Measurements from ENCODE around the gene MVD. TPM values are rescaled to one million over a fixed set of nuclear protein-coding genes. Genes with fewer than 3 reads are reported as not detected.

MVD gene
- total and polyA plus RNA-seq, 2 of the 13 experiments (the other 11 are each of a cell fraction or from before 2014, with no cell fraction given), result 28.1 to 187 TPM

DNA sequence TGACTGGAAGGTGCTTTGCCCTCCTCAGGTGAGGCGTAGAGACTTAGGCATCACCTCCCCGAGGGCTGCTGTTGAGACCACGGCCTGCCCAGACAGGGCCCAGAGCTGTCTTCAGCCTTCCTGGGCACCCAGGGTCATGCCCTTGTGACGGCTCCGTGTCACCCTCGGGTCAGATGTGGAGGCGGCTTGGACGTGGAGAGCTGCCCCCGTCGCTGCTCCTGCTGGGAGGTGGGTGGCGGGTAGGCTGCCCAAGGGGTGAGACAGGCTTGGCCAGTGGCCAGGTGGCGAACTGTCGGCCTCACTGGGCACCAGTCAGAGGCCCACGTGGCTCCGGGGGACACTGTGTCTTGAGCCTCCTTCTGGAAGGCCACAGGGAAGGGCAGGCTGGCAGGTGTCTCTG lies 32.3 kb upstream of the MVD start:
- Histone ChIP-seq H3K4me2 (ENCODE audit: low read depth, low read length) (no peak overlapping the region), H3K9me3 (ENCODE audit: low read length) (no peaks in the 10 kb centered on the region), H3K4me3 (replicated peaks in 1 of 3; ENCODE audit: insufficient read depth in 1 of 3, low read depth in 2 of 3, low read length in 3 of 3) (no peak overlapping the region), H3K36me3 (replicated peaks in 1 of 2; ENCODE audit: control insufficient read depth in 1 of 2, insufficient read depth in 2 of 2, low read length in 2 of 2) (peaks cover 11 to 12% of the 10 kb centered on the region in 2 experiments; a peak in 4 of 5 replicates), H3K27ac (ENCODE audit: extremely low read length, insufficient read depth, low read length) (no peak overlapping the region), H2AFZ (ENCODE audit: low read length) (no peak overlapping the region), H3K9ac (ENCODE audit: insufficient read depth, low read depth, low read length) (no peak overlapping the region), H3K4me1 (ENCODE audit: insufficient read depth, low read length) (peaks cover 16% of the 10 kb centered on the region), H3K79me2 (ENCODE audit: insufficient read depth, low read length) (no peaks in the 10 kb centered on the region), H3K27me3 (ENCODE audit: control insufficient read depth in 1 of 2, insufficient read depth in 2 of 2, low read length in 2 of 2) (peaks cover 33 to 43% of the 10 kb centered on the region in 2 experiments), H4K20me1 (ENCODE audit: insufficient read depth, low read length) (no peaks in the 10 kb centered on the region)
- DNase-seq (ENCODE audit: low spot score) (no peak), FAIRE-seq (no peak), ATAC-seq (peak; percentile 2; the same call in 1 of the 3 replicates)
- 73% methylated on average over 13 of the region's 15 CpGs for WGBS (ENCODE audit: low lambda C conversion rate)
- in situ Hi-C loops (cut with HindIII; ENCODE audit: extremely low pct_ligation_motif_present, low pct_unique_long_range_greater_than_20kb) (no loop called here), intact Hi-C loops (cut with micrococcal nuclease; ENCODE audit: unreplicated experiment) (no loop called here)
- ChIA-PET CTCF (ENCODE audit: low intra/inter-chr PET ratio, low total read pairs) (no interaction called here), POLR2A (no interaction called here)
- TF ChIP-seq, protein P1, sequence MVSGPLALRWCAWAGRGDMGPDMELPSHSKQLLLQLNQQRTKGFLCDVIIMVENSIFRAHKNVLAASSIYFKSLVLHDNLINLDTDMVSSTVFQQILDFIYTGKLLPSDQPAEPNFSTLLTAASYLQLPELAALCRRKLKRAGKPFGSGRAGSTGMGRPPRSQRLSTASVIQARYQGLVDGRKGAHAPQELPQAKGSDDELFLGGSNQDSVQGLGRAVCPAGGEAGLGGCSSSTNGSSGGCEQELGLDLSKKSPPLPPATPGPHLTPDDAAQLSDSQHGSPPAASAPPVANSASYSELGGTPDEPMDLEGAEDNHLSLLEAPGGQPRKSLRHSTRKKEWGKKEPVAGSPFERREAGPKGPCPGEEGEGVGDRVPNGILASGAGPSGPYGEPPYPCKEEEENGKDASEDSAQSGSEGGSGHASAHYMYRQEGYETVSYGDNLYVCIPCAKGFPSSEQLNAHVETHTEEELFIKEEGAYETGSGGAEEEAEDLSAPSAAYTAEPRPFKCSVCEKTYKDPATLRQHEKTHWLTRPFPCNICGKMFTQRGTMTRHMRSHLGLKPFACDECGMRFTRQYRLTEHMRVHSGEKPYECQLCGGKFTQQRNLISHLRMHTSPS (CRISPR knock-in tag; IDR thresholded peaks at IDR 0.05; ENCODE audit: low read depth), result peak; percentile 46; the same call in 1 of the 2 replicates
- TF ChIP-seq CBX1 (IDR thresholded peaks at IDR 0.05; ENCODE audit: low read depth) (no peak), KDM2A (CRISPR knock-in tag; IDR thresholded peaks at IDR 0.05; ENCODE audit: borderline replicate concordance, low read depth) (peak; percentile 53; the same call in 1 of the 2 replicates), TMF1 (CRISPR knock-in tag; IDR thresholded peaks at IDR 0.05; ENCODE audit: low read depth) (no peak), HNRNPL (IDR thresholded peaks at IDR 0.05; ENCODE audit: low read depth, low read length) (peak; percentile 73; the same call in 1 of the 2 replicates), ZNF839 (CRISPR knock-in tag; IDR thresholded peaks at IDR 0.05; ENCODE audit: borderline replicate concordance) (0 out of 2 replicates have a peak, but pooled peaks have one; percentile 55), AGO1 (IDR thresholded peaks at IDR 0.05; ENCODE audit: low read depth, low read length, poor library complexity, severe bottlenecking) (peak; percentile 17), ZFP36L2 (CRISPR knock-in tag; IDR thresholded peaks at IDR 0.05) (no peak), ZFX (CRISPR knock-in tag; IDR thresholded peaks at IDR 0.05; ENCODE audit: low read depth) (peak; percentile 27; the same call in 1 of the 2 replicates), AGO2 (optimal IDR thresholded peaks at IDR 0.05; ENCODE audit: low read depth, low read length) (peak; percentile 53)
- TF ChIP-seq, protein P2, sequence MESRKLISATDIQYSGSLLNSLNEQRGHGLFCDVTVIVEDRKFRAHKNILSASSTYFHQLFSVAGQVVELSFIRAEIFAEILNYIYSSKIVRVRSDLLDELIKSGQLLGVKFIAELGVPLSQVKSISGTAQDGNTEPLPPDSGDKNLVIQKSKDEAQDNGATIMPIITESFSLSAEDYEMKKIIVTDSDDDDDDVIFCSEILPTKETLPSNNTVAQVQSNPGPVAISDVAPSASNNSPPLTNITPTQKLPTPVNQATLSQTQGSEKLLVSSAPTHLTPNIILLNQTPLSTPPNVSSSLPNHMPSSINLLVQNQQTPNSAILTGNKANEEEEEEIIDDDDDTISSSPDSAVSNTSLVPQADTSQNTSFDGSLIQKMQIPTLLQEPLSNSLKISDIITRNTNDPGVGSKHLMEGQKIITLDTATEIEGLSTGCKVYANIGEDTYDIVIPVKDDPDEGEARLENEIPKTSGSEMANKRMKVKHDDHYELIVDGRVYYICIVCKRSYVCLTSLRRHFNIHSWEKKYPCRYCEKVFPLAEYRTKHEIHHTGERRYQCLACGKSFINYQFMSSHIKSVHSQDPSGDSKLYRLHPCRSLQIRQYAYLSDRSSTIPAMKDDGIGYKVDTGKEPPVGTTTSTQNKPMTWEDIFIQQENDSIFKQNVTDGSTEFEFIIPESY (CRISPR knock-in tag; IDR thresholded peaks at IDR 0.05), result peak; percentile 66
- TF ChIP-seq, protein P3, sequence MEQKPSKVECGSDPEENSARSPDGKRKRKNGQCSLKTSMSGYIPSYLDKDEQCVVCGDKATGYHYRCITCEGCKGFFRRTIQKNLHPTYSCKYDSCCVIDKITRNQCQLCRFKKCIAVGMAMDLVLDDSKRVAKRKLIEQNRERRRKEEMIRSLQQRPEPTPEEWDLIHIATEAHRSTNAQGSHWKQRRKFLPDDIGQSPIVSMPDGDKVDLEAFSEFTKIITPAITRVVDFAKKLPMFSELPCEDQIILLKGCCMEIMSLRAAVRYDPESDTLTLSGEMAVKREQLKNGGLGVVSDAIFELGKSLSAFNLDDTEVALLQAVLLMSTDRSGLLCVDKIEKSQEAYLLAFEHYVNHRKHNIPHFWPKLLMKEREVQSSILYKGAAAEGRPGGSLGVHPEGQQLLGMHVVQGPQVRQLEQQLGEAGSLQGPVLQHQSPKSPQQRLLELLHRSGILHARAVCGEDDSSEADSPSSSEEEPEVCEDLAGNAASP (CRISPR knock-in tag; IDR thresholded peaks at IDR 0.05; ENCODE audit: borderline replicate concordance), result no peak
- TF ChIP-seq, protein P4, sequence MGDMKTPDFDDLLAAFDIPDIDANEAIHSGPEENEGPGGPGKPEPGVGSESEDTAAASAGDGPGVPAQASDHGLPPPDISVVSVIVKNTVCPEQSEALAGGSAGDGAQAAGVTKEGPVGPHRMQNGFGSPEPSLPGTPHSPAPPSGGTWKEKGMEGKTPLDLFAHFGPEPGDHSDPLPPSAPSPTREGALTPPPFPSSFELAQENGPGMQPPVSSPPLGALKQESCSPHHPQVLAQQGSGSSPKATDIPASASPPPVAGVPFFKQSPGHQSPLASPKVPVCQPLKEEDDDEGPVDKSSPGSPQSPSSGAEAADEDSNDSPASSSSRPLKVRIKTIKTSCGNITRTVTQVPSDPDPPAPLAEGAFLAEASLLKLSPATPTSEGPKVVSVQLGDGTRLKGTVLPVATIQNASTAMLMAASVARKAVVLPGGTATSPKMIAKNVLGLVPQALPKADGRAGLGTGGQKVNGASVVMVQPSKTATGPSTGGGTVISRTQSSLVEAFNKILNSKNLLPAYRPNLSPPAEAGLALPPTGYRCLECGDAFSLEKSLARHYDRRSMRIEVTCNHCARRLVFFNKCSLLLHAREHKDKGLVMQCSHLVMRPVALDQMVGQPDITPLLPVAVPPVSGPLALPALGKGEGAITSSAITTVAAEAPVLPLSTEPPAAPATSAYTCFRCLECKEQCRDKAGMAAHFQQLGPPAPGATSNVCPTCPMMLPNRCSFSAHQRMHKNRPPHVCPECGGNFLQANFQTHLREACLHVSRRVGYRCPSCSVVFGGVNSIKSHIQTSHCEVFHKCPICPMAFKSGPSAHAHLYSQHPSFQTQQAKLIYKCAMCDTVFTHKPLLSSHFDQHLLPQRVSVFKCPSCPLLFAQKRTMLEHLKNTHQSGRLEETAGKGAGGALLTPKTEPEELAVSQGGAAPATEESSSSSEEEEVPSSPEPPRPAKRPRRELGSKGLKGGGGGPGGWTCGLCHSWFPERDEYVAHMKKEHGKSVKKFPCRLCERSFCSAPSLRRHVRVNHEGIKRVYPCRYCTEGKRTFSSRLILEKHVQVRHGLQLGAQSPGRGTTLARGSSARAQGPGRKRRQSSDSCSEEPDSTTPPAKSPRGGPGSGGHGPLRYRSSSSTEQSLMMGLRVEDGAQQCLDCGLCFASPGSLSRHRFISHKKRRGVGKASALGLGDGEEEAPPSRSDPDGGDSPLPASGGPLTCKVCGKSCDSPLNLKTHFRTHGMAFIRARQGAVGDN (CRISPR knock-in tag; IDR thresholded peaks at IDR 0.05), result peak; percentile 13; the same call in 1 of the 2 replicates
- no TSS peak for BruUV-seq (replicated peaks)

Data from HepG2 (cell line).